ENCODE measurements around the gene MATCAP1.
A peak's percentile ranks its signal among the peaks of the same experiment; 100 is the strongest.

MATCAP1 gene

DNA sequence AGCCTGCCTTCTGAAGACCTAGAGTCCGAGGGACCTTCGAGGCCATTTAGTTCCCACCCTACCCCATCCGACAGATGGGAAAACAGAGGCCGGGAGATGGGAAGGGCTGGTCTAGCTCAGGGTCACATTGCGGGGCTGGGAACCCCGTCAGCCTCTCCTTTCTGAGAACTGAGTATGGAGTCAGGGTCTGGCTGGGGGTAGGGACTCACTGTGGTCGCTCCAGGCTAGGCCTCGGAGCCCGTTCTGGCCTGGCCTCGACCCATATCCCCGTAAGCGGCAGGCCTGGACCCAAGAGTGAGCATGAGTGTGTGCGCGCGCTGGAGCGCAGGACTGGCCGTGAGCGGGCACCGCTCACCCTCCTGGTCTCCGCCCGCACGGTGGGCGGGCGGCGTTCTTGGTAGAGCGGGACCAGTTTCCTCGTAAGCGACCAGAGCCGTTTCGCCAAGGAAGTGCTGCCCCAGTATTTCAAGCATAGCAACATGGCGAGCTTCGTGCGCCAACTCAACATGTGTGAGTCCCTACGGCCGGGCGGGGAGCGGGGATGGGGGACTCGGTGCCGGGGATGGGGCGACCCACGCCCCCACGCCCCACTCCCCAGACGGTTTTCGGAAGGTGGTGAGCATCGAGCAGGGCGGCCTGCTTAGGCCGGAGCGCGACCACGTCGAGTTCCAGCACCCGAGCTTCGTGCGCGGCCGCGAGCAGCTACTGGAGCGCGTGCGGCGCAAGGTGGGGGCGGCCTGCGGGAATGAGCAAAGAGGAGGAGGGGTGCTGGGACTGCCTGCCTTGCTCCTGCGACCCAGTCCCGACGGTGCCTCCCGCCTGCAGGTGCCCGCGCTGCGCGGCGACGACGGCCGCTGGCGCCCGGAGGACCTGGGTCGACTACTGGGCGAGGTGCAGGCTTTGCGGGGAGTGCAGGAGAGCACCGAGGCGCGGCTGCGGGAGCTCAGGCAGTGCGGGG, 18.4 kb downstream of the MATCAP1 start:
- H3K36me3 ChIP-seq (replicated peaks; ENCODE audit: insufficient read depth, low read length) = no peaks in the 10 kb centered on the region
- H3K4me2 ChIP-seq (ENCODE audit: low read depth, low read length) = peak overlapping the region; percentile 67; the same call in 1 of the 2 replicates
- H3K4me3 ChIP-seq (ENCODE audit: low read length) = 0 out of 2 replicates have a peak overlapping the region, but pooled peaks have one; percentile 52
- H4K20me1 ChIP-seq (ENCODE audit: insufficient read depth, low read length) = no peaks in the 10 kb centered on the region
- H3K79me2 ChIP-seq (ENCODE audit: low read length) = no peaks in the 10 kb centered on the region
- no peak overlapping the region for H2AFZ ChIP-seq (ENCODE audit: low read length)
- peak overlapping the region; percentile 60; the same call in 1 of the 2 replicates for H3K9ac ChIP-seq (ENCODE audit: low read length)
- peak overlapping the region; percentile 38; the same call in 1 of the 2 replicates for H3K27ac ChIP-seq (ENCODE audit: low read length)
- H3K9me3 ChIP-seq (replicated peaks; ENCODE audit: insufficient read depth, low read length) = no peaks in the 10 kb centered on the region
- peaks cover 31% of the 10 kb centered on the region for H3K4me1 ChIP-seq (ENCODE audit: low read length)
- no peaks in the 10 kb centered on the region for H3K27me3 ChIP-seq (replicated peaks; ENCODE audit: insufficient read depth, low read length)
- TF ChIP-seq, protein P1, sequence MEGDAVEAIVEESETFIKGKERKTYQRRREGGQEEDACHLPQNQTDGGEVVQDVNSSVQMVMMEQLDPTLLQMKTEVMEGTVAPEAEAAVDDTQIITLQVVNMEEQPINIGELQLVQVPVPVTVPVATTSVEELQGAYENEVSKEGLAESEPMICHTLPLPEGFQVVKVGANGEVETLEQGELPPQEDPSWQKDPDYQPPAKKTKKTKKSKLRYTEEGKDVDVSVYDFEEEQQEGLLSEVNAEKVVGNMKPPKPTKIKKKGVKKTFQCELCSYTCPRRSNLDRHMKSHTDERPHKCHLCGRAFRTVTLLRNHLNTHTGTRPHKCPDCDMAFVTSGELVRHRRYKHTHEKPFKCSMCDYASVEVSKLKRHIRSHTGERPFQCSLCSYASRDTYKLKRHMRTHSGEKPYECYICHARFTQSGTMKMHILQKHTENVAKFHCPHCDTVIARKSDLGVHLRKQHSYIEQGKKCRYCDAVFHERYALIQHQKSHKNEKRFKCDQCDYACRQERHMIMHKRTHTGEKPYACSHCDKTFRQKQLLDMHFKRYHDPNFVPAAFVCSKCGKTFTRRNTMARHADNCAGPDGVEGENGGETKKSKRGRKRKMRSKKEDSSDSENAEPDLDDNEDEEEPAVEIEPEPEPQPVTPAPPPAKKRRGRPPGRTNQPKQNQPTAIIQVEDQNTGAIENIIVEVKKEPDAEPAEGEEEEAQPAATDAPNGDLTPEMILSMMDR (IDR thresholded peaks at IDR 0.05; ENCODE audit: low read length) = no peak
- TF ChIP-seq EZH2 (optimal IDR thresholded peaks at IDR 0.05; ENCODE audit: low read depth, low read length) = no peak
- TF ChIP-seq EZH2phosphoT487 (IDR thresholded peaks at IDR 0.05; ENCODE audit: low read length) = no peak
- no peak for DNase-seq
- H3F3A ChIP-seq (ENCODE audit: insufficient read depth, low read length) = peaks cover 6% of the 10 kb centered on the region
- H3K9me2 ChIP-seq (replicated peaks; ENCODE audit: insufficient read depth, low read length) = no peaks in the 10 kb centered on the region

DNA sequence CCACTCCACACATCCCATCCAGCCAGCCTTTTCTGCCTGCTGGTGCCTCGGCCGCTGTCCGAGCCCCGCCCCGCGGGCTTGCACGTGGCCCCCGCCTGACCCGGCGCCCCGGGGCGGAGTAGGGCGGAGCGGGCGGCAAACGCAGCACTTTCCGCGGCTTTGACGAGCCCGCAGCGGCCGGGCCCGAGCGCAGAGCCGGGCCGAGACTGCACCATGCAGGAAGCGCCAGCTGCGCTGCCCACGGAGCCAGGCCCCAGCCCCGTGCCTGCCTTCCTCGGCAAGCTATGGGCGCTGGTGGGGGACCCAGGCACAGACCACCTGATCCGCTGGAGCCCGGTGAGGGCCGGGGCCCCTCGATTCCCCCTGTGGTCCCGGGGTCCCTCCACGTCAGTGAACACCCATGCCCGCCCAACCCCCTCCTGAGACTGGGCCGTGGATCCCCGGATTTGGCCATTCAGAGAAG, 19.1 kb downstream of the MATCAP1 start, which contains the start of gene HSF4:
Gene HSF4 (plus strand): TSS at position 147 of the 463 bp plus-strand sequence. CDS start 67 bp downstream, at position 214.
- Histone ChIP-seq H2AFZ (ENCODE audit: low read length) (peak within 1 kb of the TSS; percentile 62), H3K9me2 (replicated peaks; ENCODE audit: insufficient read depth, low read length) (no peaks in the 10 kb centered on the region), H3K79me2 (ENCODE audit: low read length) (no peaks in the 10 kb centered on the region), H3K27me3 (replicated peaks; ENCODE audit: insufficient read depth, low read length) (no peaks in the 10 kb centered on the region), H3K4me1 (ENCODE audit: low read length) (peaks cover 26% of the 10 kb centered on the region), H3F3A (ENCODE audit: insufficient read depth, low read length) (peaks cover 3% of the 10 kb centered on the region), H3K9ac (ENCODE audit: low read length) (peak within 1 kb of the TSS; percentile 60; the same call in 1 of the 2 replicates), H3K36me3 (replicated peaks; ENCODE audit: insufficient read depth, low read length) (no peaks in the 10 kb centered on the region), H4K20me1 (ENCODE audit: insufficient read depth, low read length) (no peaks in the 10 kb centered on the region), H3K27ac (ENCODE audit: low read length) (peak within 1 kb of the TSS; percentile 38; the same call in 1 of the 2 replicates), H3K4me3 (ENCODE audit: low read length) (peak within 1 kb of the TSS; percentile 52), H3K9me3 (replicated peaks; ENCODE audit: insufficient read depth, low read length) (no peaks in the 10 kb centered on the region), H3K4me2 (ENCODE audit: low read depth, low read length) (peak within 1 kb of the TSS; percentile 91)
- peak; percentile 78 for DNase-seq
- TF ChIP-seq EZH2phosphoT487 (IDR thresholded peaks at IDR 0.05; ENCODE audit: low read length) = no peak
- TF ChIP-seq EZH2 (optimal IDR thresholded peaks at IDR 0.05; ENCODE audit: low read depth, low read length) = no peak
- TF ChIP-seq, protein P1 (IDR thresholded peaks at IDR 0.05; ENCODE audit: low read length) = no peak

DNA sequence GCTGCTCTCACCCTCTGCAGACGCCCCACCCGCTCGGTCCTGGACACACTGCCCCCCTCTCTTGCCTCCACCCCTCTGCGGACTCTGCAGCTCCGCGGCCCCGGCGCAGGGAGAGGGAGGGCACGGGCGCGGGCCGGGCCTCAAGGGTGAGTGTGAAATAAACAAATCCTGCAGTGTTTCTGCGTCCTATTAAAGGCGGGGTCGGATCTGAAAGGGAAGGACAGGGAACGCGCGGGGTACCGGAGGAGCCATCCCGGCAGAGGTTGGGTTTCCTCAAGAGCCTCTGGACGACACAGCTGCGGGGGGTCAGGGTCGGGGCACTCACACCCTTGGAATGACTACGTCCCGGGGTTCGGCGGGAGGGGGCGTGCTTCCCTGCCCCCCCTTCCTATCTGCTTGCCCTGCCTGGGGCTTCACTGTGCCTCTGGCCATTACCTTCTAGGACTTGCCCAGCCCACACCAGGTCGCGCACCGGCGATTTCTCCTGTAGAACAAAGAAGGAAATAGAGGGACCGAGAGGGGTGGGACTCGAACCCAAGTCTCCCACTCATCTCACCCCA, 19.7 kb downstream of the MATCAP1 start:
- no peaks in the 10 kb centered on the region for H3K9me3 ChIP-seq (replicated peaks; ENCODE audit: insufficient read depth, low read length)
- H3K4me1 ChIP-seq (ENCODE audit: low read length) = peaks cover 21% of the 10 kb centered on the region
- no peaks in the 10 kb centered on the region for H3K36me3 ChIP-seq (replicated peaks; ENCODE audit: insufficient read depth, low read length)
- H3K27ac ChIP-seq (ENCODE audit: low read length) = no peak overlapping the region
- peaks cover 8% of the 10 kb centered on the region for H3F3A ChIP-seq (ENCODE audit: insufficient read depth, low read length)
- H3K9ac ChIP-seq (ENCODE audit: low read length) = peak overlapping the region; percentile 20; the same call in 1 of the 2 replicates
- no peaks in the 10 kb centered on the region for H4K20me1 ChIP-seq (ENCODE audit: insufficient read depth, low read length)
- peak overlapping the region; percentile 91 for H3K4me2 ChIP-seq (ENCODE audit: low read depth, low read length)
- H3K79me2 ChIP-seq (ENCODE audit: low read length) = peaks cover 3% of the 10 kb centered on the region; the same call in 1 of the 2 replicates
- H2AFZ ChIP-seq (ENCODE audit: low read length) = 0 out of 2 replicates have a peak overlapping the region, but pooled peaks have one; percentile 53
- peak overlapping the region; percentile 49 for H3K4me3 ChIP-seq (ENCODE audit: low read length)
- DNase-seq = no peak
- TF ChIP-seq EZH2phosphoT487 (IDR thresholded peaks at IDR 0.05; ENCODE audit: low read length) (no peak), EZH2 (optimal IDR thresholded peaks at IDR 0.05; ENCODE audit: low read depth, low read length) (no peak)
- TF ChIP-seq, protein P1 (IDR thresholded peaks at IDR 0.05; ENCODE audit: low read length) = no peak
- H3K9me2 ChIP-seq (replicated peaks; ENCODE audit: insufficient read depth, low read length) = no peaks in the 10 kb centered on the region
- H3K27me3 ChIP-seq (replicated peaks; ENCODE audit: insufficient read depth, low read length) = no peaks in the 10 kb centered on the region

Measured in MM.1S (cell line).